ENCODE measurements around the gene ATP6V0C. TPM values are rescaled to one million over a fixed set of nuclear protein-coding genes. Genes with fewer than 3 reads are reported as not detected.

The ATP6V0C gene
- total and polyA plus RNA-seq, 2 of the 13 experiments (the other 11 are each of a cell fraction or from before 2014, with no cell fraction given): 10.4 to 20.1 TPM

- TF ChIP-seq STAT5B (CRISPR knock-in tag; IDR thresholded peaks at IDR 0.05): no peak
- TF ChIP-seq HNF1B (CRISPR knock-in tag; IDR thresholded peaks at IDR 0.05): no peak
- TF ChIP-seq MED8 (CRISPR knock-in tag; IDR thresholded peaks at IDR 0.05; ENCODE audit: insufficient replicate concordance): peak; percentile 37
- peak; percentile 47 for TF ChIP-seq ZBTB38 (CRISPR knock-in tag; IDR thresholded peaks at IDR 0.05)
- no peak for TF ChIP-seq ATF7 (IDR thresholded peaks at IDR 0.05)
- TF ChIP-seq ATF7 (CRISPR knock-in tag; IDR thresholded peaks at IDR 0.05): no peak
- TF ChIP-seq SNAPC2 (CRISPR knock-in tag; IDR thresholded peaks at IDR 0.05): no peak
- no peak for TF ChIP-seq ZSCAN12 (CRISPR knock-in tag; IDR thresholded peaks at IDR 0.05)
- no peak for TF ChIP-seq KMT2A (CRISPR knock-in tag; IDR thresholded peaks at IDR 0.05)
- no peak for TF ChIP-seq CHD2 (IDR thresholded peaks at IDR 0.05; ENCODE audit: low read depth, low read length)
- TF ChIP-seq ZNF124 (CRISPR knock-in tag; IDR thresholded peaks at IDR 0.05): no peak
- TF ChIP-seq ZNF235 (CRISPR knock-in tag; IDR thresholded peaks at IDR 0.05; ENCODE audit: borderline replicate concordance): no peak
- no peak for TF ChIP-seq ZNF737 (CRISPR knock-in tag; IDR thresholded peaks at IDR 0.05; ENCODE audit: borderline replicate concordance)
- no peak for TF ChIP-seq MEF2D (CRISPR knock-in tag; IDR thresholded peaks at IDR 0.05)
- no peak for TF ChIP-seq ZNF138 (CRISPR knock-in tag; IDR thresholded peaks at IDR 0.05; ENCODE audit: low read depth)
- TF ChIP-seq SAP130 (CRISPR knock-in tag; IDR thresholded peaks at IDR 0.05; ENCODE audit: low read depth): peak; percentile 42; the same call in 1 of the 2 replicates
- no peak for TF ChIP-seq DPF2 (CRISPR knock-in tag; IDR thresholded peaks at IDR 0.05; ENCODE audit: borderline replicate concordance, low read depth)
- no peak for TF ChIP-seq ZNF20 (CRISPR knock-in tag; IDR thresholded peaks at IDR 0.05)
- no peak for TF ChIP-seq JDP2 (CRISPR knock-in tag; IDR thresholded peaks at IDR 0.05; ENCODE audit: borderline replicate concordance)
- no peak for TF ChIP-seq PITX1 (CRISPR knock-in tag; IDR thresholded peaks at IDR 0.05)
- TF ChIP-seq SIX1 (CRISPR knock-in tag; IDR thresholded peaks at IDR 0.05; ENCODE audit: borderline replicate concordance): no peak
- TF ChIP-seq ZNF17 (CRISPR knock-in tag; IDR thresholded peaks at IDR 0.05): no peak
- TF ChIP-seq ZNF234 (CRISPR knock-in tag; conservative IDR thresholded peaks at IDR 0.05): no peak
- no peak for TF ChIP-seq KLF9 (CRISPR knock-in tag; IDR thresholded peaks at IDR 0.05; ENCODE audit: low read depth)
- no peak for TF ChIP-seq ZNF451 (CRISPR knock-in tag; IDR thresholded peaks at IDR 0.05)
- TF ChIP-seq HNRNPUL1 (IDR thresholded peaks at IDR 0.05; ENCODE audit: low read depth, low read length): no peak
- TF ChIP-seq GRHL1 (CRISPR knock-in tag; conservative IDR thresholded peaks at IDR 0.05): no peak
- no peak for TF ChIP-seq ZBTB33 (CRISPR knock-in tag; IDR thresholded peaks at IDR 0.05)
These were observed 39.5 kb upstream of the ATP6V0C start (continued) for GRCh38 chr16:2473999-2474876.
